HG03108 (cell line): ENCODE measurements around the gene CUL4A.
"Not testable (repeated sequence)": the region's sequence is repeated elsewhere in the genome, so short reads cannot be mapped to it uniquely, and the experiment has no call there.

Experiments
- ATAC-seq: cut with Tn5 transposase; IDR thresholded peaks from one replicate; pipeline ENCODE4 v1.9.1; 2021; ENCODE audit warnings: moderate library complexity; ENCODE audit not compliant: unreplicated experiment

Gene CUL4A

DNA sequence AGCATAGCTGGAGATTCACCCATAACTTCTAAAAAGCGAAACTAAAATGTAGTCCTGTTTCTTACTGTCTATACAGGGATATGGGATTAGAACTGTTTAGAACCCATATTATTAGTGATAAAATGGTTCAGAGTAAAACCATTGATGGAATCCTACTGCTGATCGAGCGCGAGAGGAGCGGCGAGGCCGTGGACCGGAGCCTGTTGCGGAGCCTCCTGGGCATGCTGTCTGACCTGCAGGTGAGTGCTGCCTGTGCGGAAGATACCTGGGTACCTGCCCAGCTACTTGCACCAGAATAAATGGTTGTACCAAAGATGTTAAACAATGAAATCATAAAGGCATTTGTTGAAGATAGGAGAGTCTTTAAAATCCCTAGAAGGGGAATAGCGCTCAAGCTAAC, 23.7 kb downstream of the CUL4A start:
- no peak for ATAC-seq

DNA sequence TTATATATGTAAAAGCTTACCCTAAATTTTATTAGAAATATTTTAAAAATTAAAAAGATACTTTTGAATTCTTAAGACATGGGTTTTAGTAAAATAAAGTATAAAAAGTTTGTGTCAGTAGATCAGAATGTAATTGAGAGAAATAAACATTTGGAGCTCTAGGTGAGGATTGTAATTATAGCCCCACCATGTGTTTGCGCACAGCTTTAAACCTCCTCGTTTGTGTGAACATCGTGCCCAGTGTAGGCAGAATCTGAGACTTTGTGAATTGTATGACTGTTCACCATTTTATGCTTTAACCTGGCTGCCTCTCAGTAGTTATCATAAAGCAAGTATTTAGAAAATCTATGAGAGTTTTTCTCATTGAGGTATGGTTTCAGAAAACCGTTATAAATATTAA, 29.1 kb downstream of the CUL4A start:
- no peak for ATAC-seq

GRCh38 chr13:113239357-113239756, 29.9 kb downstream of the CUL4A start:
- no peak for ATAC-seq

DNA sequence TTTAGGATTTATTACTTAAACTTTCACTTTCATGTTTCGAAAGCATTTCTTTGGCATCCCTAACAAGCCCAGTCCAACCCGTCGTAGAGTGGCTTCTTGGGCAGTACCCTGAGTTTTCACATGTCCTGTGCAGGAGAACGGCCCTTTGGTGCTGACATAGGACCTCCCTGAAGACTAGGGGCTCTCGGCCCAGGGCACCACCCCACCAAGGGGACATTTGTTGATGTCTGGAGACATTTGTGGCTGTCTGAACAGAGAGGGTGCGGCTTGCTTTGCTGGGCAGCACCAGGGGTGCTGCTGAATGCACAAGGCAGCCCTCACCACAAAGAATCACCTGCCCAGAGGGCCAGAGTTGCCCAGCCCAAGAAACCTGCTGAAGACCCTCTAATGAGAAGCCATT, 30.6 kb downstream of the CUL4A start:
- ATAC-seq: no peak

GRCh38 chr13:113241623-113242022, 32.2 kb downstream of the CUL4A start:
- not testable (repeated sequence) for ATAC-seq

- no peak for ATAC-seq
Measured at GRCh38 chr13:113243847-113244246, 34.4 kb downstream of the CUL4A start.

- ATAC-seq: no peak
Measured at GRCh38 chr13:113245849-113246796, 36.7 kb downstream of the CUL4A start.

- ATAC-seq: no peak
Measured at GRCh38 chr13:113252516-113253095, 43.2 kb downstream of the CUL4A start.

DNA sequence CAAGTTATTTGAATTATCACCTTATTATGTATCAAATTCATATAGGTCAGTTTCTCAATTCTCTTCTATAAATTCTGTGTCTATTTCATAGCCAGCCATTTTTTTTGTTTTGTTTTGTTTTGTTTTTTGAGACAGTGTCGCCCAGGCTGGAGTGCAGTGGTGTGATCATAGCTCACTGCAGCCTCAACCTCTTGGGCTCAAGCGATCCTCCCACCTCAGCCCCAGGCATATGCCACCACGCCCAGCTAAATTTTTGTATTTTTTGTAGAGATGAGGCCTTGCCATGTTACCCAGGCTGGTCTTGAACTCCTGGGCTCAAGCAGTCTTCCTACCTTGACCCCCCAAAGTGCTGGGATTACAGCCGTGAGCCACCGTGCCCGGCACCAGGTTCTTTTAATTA, 48.5 kb downstream of the CUL4A start:
- not testable (repeated sequence) for ATAC-seq

DNA sequence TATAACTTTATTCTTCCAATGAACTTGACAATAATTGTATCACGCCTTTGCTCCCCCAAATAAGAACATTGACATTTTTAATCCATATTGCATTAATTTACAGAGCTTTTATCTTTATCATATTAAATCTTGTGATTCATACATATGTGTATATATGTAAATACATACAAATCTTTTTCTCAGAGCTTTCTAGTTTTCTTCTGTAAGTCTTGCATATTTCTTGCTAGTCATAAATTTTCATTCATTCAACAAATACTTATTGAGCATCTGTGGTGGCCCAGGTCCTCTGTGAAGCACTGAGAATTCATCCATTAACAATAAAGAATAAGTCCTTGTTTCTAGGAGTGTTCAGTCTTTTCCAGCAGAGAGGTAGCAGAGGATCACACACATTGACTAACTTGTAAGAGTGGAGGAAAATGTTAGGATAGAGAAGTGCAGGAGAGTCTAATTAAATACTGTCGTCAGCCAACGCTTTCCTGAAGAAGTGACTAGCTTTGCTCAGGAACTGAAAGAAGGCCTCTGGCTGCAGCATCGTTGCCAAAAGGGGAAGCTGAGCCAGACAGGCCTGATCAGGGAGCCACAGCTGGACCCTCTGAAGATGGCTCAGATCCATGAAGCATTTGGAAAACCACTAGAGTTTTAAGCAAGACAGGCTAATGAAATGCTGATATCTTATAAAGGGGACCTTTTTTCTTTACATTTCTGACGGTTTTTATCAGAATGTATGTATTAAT, 49.1 kb downstream of the CUL4A start:
- no peak for ATAC-seq

DNA sequence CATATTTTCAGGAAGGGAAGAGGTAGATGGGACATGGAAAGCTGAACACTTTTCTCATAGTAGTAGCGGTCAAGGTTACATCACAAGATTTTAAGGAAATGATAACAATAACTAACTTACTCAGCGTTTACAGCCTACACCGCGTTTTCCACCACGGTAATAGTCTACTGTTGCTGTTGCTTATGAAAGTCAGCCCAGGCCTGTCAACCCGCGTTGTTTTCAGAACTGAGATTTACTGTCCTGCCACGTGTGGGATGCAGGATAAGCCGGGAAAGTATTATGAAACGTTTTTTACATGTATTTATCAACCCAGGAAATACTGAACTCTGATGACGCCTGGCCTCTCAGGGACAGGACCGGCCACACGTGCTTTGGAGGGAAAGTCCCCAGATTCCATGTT, 51.6 kb downstream of the CUL4A start:
- no peak for ATAC-seq

DNA sequence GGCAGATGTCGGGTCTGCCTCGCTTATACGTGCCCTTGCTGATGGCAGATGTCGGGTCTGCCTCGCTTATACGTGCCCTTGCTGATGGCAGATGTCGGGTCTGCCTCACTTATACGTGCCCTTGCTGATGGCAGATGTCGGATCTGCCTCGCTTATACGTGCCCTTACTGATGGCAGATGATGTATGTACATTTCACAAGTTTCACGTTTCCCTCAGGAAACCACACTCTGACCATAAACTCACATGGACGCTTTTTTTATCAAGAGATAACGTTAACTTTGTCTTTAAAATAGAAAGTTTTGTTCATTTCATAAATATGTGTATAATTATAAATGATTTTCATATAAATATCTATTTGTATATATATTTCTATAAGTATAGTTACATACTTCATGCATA, 53.6 kb downstream of the CUL4A start:
- ATAC-seq: not testable (repeated sequence)

DNA sequence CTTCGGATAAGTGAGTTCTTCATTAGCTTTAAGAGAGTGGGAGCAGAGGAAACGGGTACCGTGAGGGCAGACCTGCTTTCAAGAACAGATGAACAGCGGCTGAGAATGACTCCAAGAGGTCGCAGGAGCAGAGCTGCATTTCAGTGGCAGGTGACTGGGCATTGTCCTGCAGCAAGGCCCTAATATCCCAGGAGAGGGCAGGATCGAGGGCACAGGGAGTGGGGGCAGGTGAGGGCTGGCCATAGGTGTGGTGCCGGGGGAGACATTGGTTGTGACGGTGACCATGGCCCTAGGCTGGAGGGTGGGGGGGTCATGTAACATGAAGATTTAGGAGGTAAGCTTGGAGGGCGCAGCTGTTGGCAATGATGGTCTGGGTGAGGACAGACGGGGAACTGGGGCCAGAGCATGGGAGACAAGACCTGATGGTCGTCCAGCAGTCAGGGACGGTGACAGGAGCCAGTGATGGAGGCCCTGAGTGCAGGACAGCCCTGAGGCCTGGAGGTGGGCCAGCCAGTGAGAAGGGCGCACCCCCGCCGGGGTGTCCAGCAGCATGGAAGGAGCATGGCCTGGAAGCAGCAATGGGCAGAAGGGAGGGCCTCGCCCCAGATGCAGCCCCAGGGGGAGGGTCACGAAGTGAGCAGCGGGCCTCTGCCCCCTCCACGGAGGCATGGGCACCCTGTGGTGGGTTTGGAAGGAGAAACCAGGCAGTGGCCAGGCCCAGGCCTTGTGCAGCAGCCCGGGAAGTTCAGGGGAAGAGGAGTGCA, 58.4 kb downstream of the CUL4A start:
- no peak for ATAC-seq

- ATAC-seq: no peak
Measured at GRCh38 chr13:113272031-113272430, 62.6 kb downstream of the CUL4A start.

DNA sequence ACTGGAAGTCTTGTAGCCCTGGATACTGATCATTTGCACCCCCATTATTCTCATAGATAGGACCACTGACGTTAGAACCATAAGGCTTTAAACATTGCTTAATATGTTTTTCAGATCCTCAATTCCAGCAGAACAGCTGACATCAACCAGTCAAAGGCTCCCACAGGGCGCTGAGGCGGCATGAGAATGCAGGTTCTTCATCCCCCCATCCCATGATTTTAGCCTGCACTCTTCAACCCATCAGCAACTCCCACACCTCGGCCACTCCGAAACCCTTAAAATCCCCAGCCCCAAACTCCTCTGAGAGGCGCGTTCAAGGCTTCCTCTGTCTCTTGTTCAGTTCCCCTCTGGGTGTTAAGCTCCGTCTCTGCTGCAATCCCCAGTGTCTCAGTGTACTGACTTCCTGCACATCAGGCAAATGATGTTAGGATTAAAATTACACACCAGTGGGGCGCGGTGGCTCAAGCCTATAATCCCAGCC, 63.3 kb downstream of the CUL4A start:
- ATAC-seq: no peak

DNA sequence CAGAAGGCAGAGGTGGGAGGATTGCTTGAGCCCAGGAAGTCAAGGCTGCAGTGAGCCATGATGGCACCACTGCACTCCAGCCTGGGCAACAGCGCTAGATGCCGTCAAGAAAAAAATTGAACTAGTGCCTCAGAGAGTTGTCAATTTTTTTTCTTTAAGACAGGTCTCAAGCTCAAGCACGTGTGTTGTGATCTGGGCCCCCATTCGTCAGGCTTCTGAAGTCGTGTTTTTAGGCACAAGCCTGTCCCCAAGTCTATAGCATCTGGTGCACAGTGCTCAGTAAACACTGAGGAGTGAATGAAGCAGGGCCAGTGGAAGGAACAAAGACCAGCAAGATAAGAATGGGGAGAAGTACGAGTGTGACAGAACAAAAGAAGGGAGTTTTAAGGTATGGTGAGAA, 63.9 kb downstream of the CUL4A start:
- ATAC-seq: no peak

DNA sequence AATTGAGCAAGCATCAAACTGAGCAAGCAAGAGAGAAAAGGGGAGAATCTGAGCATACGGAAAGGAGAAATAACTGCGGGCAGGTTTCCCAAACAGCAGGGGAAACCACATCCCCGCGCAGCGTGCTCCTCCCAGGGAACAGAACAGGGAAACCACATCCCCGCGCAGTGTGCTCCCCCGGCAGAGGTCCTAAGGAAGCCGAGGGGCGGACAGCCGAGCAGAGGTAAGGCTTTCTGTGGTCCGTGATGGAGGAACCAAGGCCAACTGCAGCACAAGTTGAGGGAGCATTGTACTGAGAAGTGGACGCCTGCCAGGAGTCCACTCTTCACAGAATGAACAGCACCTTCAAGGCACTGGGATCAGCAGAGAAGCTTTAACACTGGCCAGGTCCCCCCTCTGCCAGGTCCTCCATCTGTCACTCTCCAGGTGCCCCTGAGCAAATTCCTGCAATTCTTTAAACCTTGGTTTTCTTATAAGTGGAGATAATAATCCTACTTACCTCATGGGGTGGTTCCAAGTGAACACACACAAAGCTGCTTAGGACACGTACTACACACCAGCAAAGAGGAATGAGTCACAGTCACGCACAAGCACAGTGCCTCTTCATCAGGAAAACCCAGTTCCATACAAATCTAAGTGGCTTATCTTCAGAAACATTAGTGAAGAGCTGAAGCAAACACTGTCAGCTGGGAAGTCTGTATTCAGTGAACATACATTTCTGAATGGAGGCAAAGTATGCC, 64.6 kb downstream of the CUL4A start:
- no peak for ATAC-seq

- no peak for ATAC-seq
Measured at GRCh38 chr13:113274721-113275120, 65.3 kb downstream of the CUL4A start.

GRCh38 chr13:113275387-113275786, 66.0 kb downstream of the CUL4A start:
- no peak for ATAC-seq

DNA sequence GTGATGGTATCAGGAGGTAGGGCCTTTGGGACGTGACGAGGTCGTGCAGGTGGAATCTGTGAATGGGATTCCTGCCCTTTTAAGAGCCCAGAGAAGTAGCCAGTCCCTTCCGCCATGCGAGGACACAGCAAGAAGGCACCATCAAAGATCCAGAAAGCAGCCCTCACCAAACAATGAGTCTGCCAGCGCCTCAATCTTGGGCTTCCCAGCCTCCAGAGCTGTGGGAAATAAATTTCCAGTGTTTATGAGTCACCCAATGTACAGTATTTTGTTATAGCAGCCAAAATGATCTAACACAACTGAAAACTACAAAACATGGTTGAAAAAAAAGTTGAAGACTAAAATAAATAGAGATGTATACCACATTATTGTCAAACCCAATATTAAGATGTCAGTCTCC, 70.7 kb downstream of the CUL4A start:
- no peak for ATAC-seq
